Endodermal cell (in vitro differentiated cells): ENCODE results near the gene SNX9. TPM values are rescaled to one million over a fixed set of nuclear protein-coding genes. Genes with fewer than 3 reads are reported as not detected.
"Not testable (repeated sequence)": the region's sequence is repeated elsewhere in the genome, so short reads cannot be mapped to it uniquely, and the experiment has no call there.

Source experiments
- DNase-seq: peaks from one replicate; pipeline ENCODE4 v3.0.0-alpha.2; 2017
- H3K27ac ChIP-seq: 2 replicates; pipeline ENCODE4 v1.5.1; 2013; ENCODE audit warnings: mild to moderate bottlenecking, low read depth, low read length, moderate library complexity
- H3K27me3 ChIP-seq: 2 replicates; pipeline ENCODE4 v1.6.1; 2013; ENCODE audit warnings: mild to moderate bottlenecking, low read length, moderate library complexity; ENCODE audit not compliant: insufficient read depth, control insufficient read depth, poor library complexity, severe bottlenecking
- H3K36me3 ChIP-seq: 2 replicates; pipeline ENCODE4 v1.7.0; 2013; ENCODE audit warnings: mild to moderate bottlenecking, low read length, moderate library complexity; ENCODE audit not compliant: control insufficient read depth, insufficient read depth
- H3K4me1 ChIP-seq: one replicate; pipeline ENCODE4 v1.7.0; 2013; ENCODE audit warnings: low read length; ENCODE audit not compliant: control insufficient read depth, insufficient read depth
- H3K4me3 ChIP-seq: 2 replicates; pipeline ENCODE4 v1.5.1; 2013; ENCODE audit warnings: mild to moderate bottlenecking, low read length, moderate library complexity
- H3K9ac ChIP-seq: 2 replicates; pipeline ENCODE4 v1.6.1; 2013; ENCODE audit warnings: mild to moderate bottlenecking, low read length, moderate library complexity; ENCODE audit not compliant: poor library complexity, severe bottlenecking; ENCODE audit errors: extremely low read depth
- H3K9me3 ChIP-seq: 2 replicates; pipeline ENCODE4 v1.6.1; 2013; ENCODE audit warnings: mild to moderate bottlenecking, low read length, moderate library complexity; ENCODE audit not compliant: control insufficient read depth
- H3K27ac Mint-ChIP-seq: 2 replicates; pipeline ENCODE4 v1.8.0; 2020; ENCODE audit warnings: mixed read lengths
- H3K27me3 Mint-ChIP-seq: 2 replicates; pipeline ENCODE4 v1.8.0; 2021; ENCODE audit warnings: mild to moderate bottlenecking, mixed read lengths; ENCODE audit not compliant: insufficient read depth
- H3K36me3 Mint-ChIP-seq: 2 replicates; pipeline ENCODE4 v1.8.0; 2020; ENCODE audit warnings: low read depth, mixed read lengths
- H3K4me1 Mint-ChIP-seq: 2 replicates; pipeline ENCODE4 v1.8.0; 2020; ENCODE audit warnings: mixed read lengths
- H3K4me3 Mint-ChIP-seq: 2 replicates; pipeline ENCODE4 v1.8.0; 2020; ENCODE audit warnings: mild to moderate bottlenecking, moderate library complexity, mixed read lengths
- H3K9me3 Mint-ChIP-seq: 2 replicates; pipeline ENCODE4 v1.8.0; 2020; ENCODE audit warnings: mild to moderate bottlenecking, mixed read lengths
- CTCF ChIP-seq: fragments of 200-600 bp; sonication (generic); conservative IDR thresholded peaks from 2 replicates; pipeline ENCODE4 v1.5.0; 2021; ENCODE audit warnings: antibody characterized with exemption, mild to moderate bottlenecking
- WGBS, 2 experiments: methylation state at CpG; one replicate each; pipeline versions ENCODE4 v1.1.5 to v1.1.7; 2013; ENCODE audit warnings: missing lambda C conversion rate in 2 of 2, mixed read lengths in 1 of 2; ENCODE audit not compliant: insufficient coverage in 1 of 2, insufficient read length in 1 of 2; 5-methylcytosine and 5-hydroxymethylcytosine counted together
- total RNA-seq, 2 donors: library from RNA; stranded (reverse); fragmentation: NEBNext Ultra II Directional in 1 of 2; extraction: Animal tissue kit (Norgen Biotek cat#: 25700) in 1 of 2; gene quantifications; 2 replicates in 1 of 2; 3 replicates in 1 of 2; pipeline ENCODE4 v1.2.1, GENCODE V29; 2021

The SNX9 gene
- total RNA-seq, 2 donors from 2014 or later, result 30.6 to 33.0 TPM

GRCh38 chr6:157967020-157967419 lies 144.0 kb downstream of the SNX9 start:
- peak; percentile 49 for DNase-seq
- peaks cover 4% of the 10 kb centered on the region for H3K9me3 Mint-ChIP-seq
- H3K4me3 Mint-ChIP-seq, result no peak overlapping the region
- no peak for TF ChIP-seq CTCF
- Histone ChIP-seq H3K27ac (no peak overlapping the region), H3K9ac (no peak overlapping the region), H3K4me3 (no peak overlapping the region), H3K4me1 (peaks cover 1% of the 10 kb centered on the region), H3K27me3 (no peaks in the 10 kb centered on the region), H3K9me3 (peaks cover 4% of the 10 kb centered on the region), H3K36me3 (no peaks in the 10 kb centered on the region)
- H3K4me1 Mint-ChIP-seq, result peaks cover 10% of the 10 kb centered on the region
- H3K27ac Mint-ChIP-seq, result no peak overlapping the region
- no peaks in the 10 kb centered on the region for H3K36me3 Mint-ChIP-seq
- WGBS, 2 experiments, result 89 to 95% methylated on average over 4 to 6 of the region's 6 CpGs
- H3K27me3 Mint-ChIP-seq, result peaks cover 2% of the 10 kb centered on the region

DNA sequence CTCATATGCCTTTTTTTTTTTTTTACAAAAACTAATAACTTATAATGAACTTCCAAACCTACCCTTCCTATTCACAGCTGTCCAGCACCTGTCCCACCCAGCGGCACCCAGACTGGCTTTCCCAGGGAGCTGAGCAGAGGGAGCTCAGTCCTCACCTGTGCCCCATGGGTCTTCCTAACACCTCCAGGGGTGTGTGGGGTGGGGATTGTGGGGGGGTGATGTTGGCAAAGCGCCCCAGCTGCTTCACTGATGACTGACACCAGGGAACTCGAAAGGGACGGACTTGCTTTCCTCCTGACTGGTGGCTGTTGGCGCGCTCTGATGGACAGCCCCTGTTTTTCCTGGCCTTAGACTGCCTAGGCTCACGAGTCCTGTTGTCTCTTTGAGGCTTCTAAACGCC lies 144.4 kb downstream of the SNX9 start:
- H3K27ac ChIP-seq, result no peak overlapping the region
- no peak overlapping the region for H3K4me3 Mint-ChIP-seq
- peaks cover 4% of the 10 kb centered on the region for H3K9me3 Mint-ChIP-seq
- H3K4me1 ChIP-seq, result no peaks in the 10 kb centered on the region
- peaks cover 10% of the 10 kb centered on the region for H3K4me1 Mint-ChIP-seq
- no peaks in the 10 kb centered on the region for H3K27me3 ChIP-seq
- H3K4me3 ChIP-seq, result no peak overlapping the region
- no peak overlapping the region for H3K27ac Mint-ChIP-seq
- H3K9ac ChIP-seq, result no peak overlapping the region
- peaks cover 4% of the 10 kb centered on the region for H3K9me3 ChIP-seq
- 81 to 88% methylated on average over 6 to 8 of the region's 8 CpGs for WGBS, 2 experiments
- DNase-seq, result peak; percentile 38
- no peaks in the 10 kb centered on the region for H3K36me3 Mint-ChIP-seq
- TF ChIP-seq CTCF, result no peak
- peaks cover 2% of the 10 kb centered on the region for H3K27me3 Mint-ChIP-seq
- no peaks in the 10 kb centered on the region for H3K36me3 ChIP-seq

DNA sequence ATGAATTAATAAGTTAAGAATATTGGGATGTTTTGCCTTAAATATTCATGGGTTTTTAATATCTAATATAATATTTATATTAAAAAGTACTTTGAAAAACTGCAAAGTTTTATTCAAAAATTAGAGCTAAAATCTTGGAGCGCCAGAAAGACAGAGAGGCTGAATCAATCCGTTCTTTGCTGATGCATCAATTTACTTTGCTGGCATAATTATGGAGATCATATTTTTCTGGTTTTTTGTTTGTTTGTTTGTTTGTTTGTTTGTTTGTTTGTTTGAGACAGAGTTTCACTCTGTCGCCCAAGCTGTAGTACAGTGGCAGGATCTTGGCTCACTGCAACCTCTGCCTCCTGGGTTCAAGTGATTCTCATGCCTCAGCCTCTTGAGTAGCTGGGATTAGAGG lies 149.1 kb downstream of the SNX9 start:
- not testable (repeated sequence) for H3K36me3 Mint-ChIP-seq, DNase-seq

DNA sequence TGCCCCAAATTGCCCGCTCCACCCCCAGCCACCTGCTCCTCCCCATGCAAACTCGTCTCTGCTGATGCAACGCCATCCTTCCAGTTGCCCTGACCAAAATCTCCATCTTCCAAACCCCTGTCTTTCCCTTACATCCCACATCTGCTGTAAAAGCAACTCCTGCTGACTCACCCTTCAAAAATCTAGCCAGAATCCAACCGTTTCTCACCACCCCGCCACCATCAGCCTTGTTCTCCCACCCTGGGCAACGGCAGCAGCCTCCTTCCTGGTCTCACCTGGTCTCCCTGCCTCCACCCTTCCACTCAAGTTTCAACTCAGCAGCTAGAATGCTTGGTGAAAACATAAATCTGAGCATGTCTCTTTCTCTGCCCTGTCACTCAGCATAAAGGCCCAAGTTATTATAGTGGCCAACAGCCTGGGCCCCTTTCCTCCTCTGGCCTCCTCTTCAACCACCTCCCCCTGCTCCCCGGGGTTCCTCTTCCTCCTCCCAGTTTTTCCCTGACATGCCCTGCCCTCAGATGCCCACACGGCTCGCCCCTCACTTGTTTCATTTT lies 151.4 kb downstream of the SNX9 start:
- Histone ChIP-seq H3K9me3 (no peaks in the 10 kb centered on the region), H3K9ac (no peak overlapping the region), H3K36me3 (no peaks in the 10 kb centered on the region), H3K4me3 (no peak overlapping the region), H3K27me3 (no peaks in the 10 kb centered on the region), H3K4me1 (no peaks in the 10 kb centered on the region), H3K27ac (no peak overlapping the region)
- Mint-ChIP-seq H3K4me1 (peaks cover 9% of the 10 kb centered on the region), H3K27me3 (peaks cover 28% of the 10 kb centered on the region), H3K36me3 (no peaks in the 10 kb centered on the region), H3K27ac (no peak overlapping the region), H3K4me3 (no peak overlapping the region), H3K9me3 (no peaks in the 10 kb centered on the region)
- no peak for TF ChIP-seq CTCF
- WGBS, 2 experiments, result 86 to 91% methylated on average over 4 to 9 of the region's 9 CpGs
- peak; percentile 52 for DNase-seq

More for the DNA sequence above, 149.1 kb downstream of the SNX9 start:
- H3K27ac ChIP-seq, H3K36me3 ChIP-seq, H3K27ac Mint-ChIP-seq, H3K27me3 ChIP-seq, H3K4me3 Mint-ChIP-seq, H3K4me3 ChIP-seq, H3K9ac ChIP-seq, H3K4me1 ChIP-seq, H3K9me3 Mint-ChIP-seq, H3K9me3 ChIP-seq: not testable (repeated sequence)
- H3K4me1 Mint-ChIP-seq, result peaks cover 12% of the 10 kb centered on the region
- H3K27me3 Mint-ChIP-seq, result peaks cover 14% of the 10 kb centered on the region
- WGBS, 2 experiments, result 94 to 100% methylated on average over 2 to 3 of the region's 3 CpGs
